ENCODE measurements around the gene EXOC3.

The EXOC3 gene

DNA sequence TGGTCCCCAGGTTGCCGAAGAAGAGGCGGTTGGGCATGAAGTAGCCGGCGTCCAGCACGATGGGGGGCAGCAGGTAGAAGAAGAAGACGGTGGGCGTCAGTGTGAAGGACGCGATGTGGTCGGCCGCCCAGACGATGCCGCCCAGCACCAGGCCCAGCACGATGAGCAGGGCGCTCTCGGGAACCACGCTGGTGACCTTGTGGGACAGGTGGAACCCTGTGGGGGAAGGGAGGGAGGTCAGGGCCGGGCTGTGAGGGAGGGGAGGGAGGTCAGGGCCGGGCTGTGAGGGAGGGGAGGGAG lies 48.8 kb downstream of the EXOC3 start:
- H3K4me1 Mint-ChIP-seq = peaks cover 9% of the 10 kb centered on the region
- TF ChIP-seq, protein P1, sequence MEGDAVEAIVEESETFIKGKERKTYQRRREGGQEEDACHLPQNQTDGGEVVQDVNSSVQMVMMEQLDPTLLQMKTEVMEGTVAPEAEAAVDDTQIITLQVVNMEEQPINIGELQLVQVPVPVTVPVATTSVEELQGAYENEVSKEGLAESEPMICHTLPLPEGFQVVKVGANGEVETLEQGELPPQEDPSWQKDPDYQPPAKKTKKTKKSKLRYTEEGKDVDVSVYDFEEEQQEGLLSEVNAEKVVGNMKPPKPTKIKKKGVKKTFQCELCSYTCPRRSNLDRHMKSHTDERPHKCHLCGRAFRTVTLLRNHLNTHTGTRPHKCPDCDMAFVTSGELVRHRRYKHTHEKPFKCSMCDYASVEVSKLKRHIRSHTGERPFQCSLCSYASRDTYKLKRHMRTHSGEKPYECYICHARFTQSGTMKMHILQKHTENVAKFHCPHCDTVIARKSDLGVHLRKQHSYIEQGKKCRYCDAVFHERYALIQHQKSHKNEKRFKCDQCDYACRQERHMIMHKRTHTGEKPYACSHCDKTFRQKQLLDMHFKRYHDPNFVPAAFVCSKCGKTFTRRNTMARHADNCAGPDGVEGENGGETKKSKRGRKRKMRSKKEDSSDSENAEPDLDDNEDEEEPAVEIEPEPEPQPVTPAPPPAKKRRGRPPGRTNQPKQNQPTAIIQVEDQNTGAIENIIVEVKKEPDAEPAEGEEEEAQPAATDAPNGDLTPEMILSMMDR (IDR thresholded peaks at IDR 0.05; ENCODE audit: unreplicated experiment in 3 of 3) = no peak
- H3K36me3 Mint-ChIP-seq (ENCODE audit: low read depth) = no peaks in the 10 kb centered on the region
- no peaks in the 10 kb centered on the region for H3K9me3 Mint-ChIP-seq
- H3K4me3 Mint-ChIP-seq = no peak overlapping the region
- no peak overlapping the region for H3K27ac Mint-ChIP-seq
- H3K27me3 Mint-ChIP-seq (ENCODE audit: low read depth) = peaks cover 69% of the 10 kb centered on the region

GRCh38 chr5:492314-492893 lies 49.4 kb downstream of the EXOC3 start:
- Mint-ChIP-seq H3K4me3 (no peak overlapping the region), H3K27me3 (ENCODE audit: low read depth) (peaks cover 75% of the 10 kb centered on the region), H3K36me3 (ENCODE audit: low read depth) (no peaks in the 10 kb centered on the region), H3K27ac (no peak overlapping the region), H3K9me3 (no peaks in the 10 kb centered on the region), H3K4me1 (peaks cover 9% of the 10 kb centered on the region)
- TF ChIP-seq, protein P1 (IDR thresholded peaks at IDR 0.05; ENCODE audit: unreplicated experiment in 3 of 3) = no peak

DNA sequence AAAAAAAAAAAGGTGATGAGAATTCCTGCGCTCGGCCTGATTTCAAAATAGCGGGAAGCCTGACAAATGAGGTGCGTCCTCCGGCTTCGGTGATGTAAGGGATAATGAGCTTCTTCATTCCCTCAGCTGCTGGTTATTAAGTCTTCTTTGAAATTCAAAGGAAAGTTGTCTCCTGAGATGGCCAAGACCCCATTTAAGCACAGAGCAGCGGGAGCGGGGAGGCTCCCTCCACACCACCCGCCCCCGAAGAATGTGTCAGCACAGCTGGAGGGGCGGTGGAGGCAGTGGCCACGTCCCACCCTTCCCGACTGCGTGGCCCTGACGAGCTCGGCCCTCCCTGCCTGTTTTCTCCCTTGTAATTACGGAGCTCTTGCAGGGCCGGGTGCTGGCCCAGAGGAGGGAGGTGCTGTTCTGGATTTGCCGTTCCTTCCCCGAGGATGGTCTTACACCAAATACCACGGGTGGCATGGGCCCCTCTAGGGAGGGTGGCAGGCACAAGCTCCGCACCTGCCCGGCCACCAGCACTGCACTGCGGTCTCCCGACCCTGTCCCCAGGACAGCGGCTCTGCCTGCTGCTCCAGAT lies 50.2 kb downstream of the EXOC3 start:
- TF ChIP-seq, protein P1 (IDR thresholded peaks at IDR 0.05; ENCODE audit: unreplicated experiment in 3 of 3) = no peak
- peaks cover 9% of the 10 kb centered on the region for H3K4me1 Mint-ChIP-seq
- H3K27me3 Mint-ChIP-seq (ENCODE audit: low read depth) = peaks cover 80% of the 10 kb centered on the region
- no peaks in the 10 kb centered on the region for H3K9me3 Mint-ChIP-seq
- peak overlapping the region in 1 of 3 experiments; percentile 34 for H3K4me3 Mint-ChIP-seq
- no peaks in the 10 kb centered on the region for H3K36me3 Mint-ChIP-seq (ENCODE audit: low read depth)
- H3K27ac Mint-ChIP-seq = no peak overlapping the region

- Mint-ChIP-seq H3K9me3 (no peaks in the 10 kb centered on the region), H3K4me3 (no peak overlapping the region), H3K27me3 (ENCODE audit: low read depth) (peaks cover 85% of the 10 kb centered on the region), H3K36me3 (ENCODE audit: low read depth) (no peaks in the 10 kb centered on the region), H3K27ac (no peak overlapping the region), H3K4me1 (peaks cover 9% of the 10 kb centered on the region)
- TF ChIP-seq, protein P1 (IDR thresholded peaks at IDR 0.05; ENCODE audit: unreplicated experiment in 3 of 3) = no peak
Observed at GRCh38 chr5:493758-494157, 50.8 kb downstream of the EXOC3 start.

DNA sequence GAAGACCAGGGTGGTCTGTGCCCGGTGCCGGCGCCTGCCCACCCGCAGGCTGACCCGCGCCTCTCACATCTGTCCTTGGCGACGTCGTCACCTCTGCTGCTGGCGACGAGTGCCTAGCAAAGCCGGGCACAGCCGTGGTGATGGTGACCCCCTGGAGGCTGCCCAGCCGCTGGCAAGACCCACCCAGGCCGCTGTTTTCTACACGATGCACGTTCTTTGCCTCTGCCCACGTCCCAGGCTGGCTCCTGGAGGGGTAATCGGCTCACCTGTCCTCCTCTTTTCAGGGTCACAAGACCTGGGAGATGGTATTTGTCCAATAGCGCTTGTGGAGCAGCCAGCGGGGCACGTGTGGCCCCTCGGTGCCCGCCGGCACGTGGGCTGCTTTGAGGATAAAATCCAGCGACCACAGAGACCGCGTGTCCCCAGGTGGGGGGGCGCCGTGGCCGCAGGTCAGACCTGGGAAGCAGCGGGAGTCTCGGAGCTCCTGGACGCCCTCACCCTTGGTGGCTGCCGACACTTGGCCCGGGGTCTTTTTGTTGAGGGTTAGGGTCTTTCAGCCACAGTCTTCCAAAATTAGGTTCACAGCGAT lies 51.8 kb downstream of the EXOC3 start:
- Mint-ChIP-seq H3K9me3 (no peaks in the 10 kb centered on the region), H3K27ac (no peak overlapping the region), H3K27me3 (ENCODE audit: low read depth) (peaks cover 90% of the 10 kb centered on the region), H3K4me1 (peaks cover 9% of the 10 kb centered on the region), H3K4me3 (no peak overlapping the region), H3K36me3 (ENCODE audit: low read depth) (no peaks in the 10 kb centered on the region)
- TF ChIP-seq, protein P1 (IDR thresholded peaks at IDR 0.05; ENCODE audit: unreplicated experiment in 3 of 3) = no peak

- Mint-ChIP-seq H3K4me1 (peaks cover 9% of the 10 kb centered on the region), H3K9me3 (no peaks in the 10 kb centered on the region), H3K4me3 (peak overlapping the region in 1 of 3 experiments; percentile 13), H3K36me3 (ENCODE audit: low read depth) (no peaks in the 10 kb centered on the region), H3K27me3 (ENCODE audit: low read depth) (peaks cover 83% of the 10 kb centered on the region), H3K27ac (no peak overlapping the region)
- TF ChIP-seq, protein P1 (IDR thresholded peaks at IDR 0.05; ENCODE audit: unreplicated experiment in 3 of 3) = no peak
Observed at GRCh38 chr5:496028-496427, 53.1 kb downstream of the EXOC3 start.

Data from nephron (organoid).